ELR (cell line): ENCODE data around the gene ACMSD.
A peak's percentile ranks its signal among the peaks of the same experiment; 100 is the strongest.
"Not testable (repeated sequence)": the region's sequence is repeated elsewhere in the genome, so short reads cannot be mapped to it uniquely, and the experiment has no call there.

ENCODE experiments used
- DNase-seq: peaks from one replicate; pipeline ENCODE4 v3.0.0-alpha.2; 2015; ENCODE audit warnings: low read depth

ACMSD gene

DNA sequence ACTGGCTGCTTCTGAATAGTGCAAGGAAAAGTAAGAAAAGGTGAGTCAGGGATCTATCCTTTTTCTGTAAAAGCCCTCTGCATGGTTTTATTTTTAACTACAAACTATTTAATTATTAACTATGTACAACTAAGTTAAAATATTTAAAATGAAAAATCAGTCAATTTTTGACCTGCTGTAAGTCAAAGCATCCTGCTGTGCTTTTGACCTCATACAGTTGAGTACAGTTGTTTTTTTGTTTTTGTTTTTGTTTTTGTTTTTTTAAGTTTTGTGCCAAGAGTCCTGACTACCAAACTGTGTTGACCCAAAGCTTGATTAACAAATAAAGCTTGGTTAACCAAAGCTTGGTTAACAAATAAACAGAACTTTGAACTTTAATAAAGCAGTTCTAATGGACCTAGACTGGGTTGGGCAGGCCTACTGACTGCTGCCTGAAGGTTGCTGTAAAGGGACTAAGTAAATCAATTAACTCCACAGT, at the start of gene ACMSD:
ACMSD (plus strand) TSS at position 474 of the 478 bp plus-strand sequence. CDS start 67 bp downstream, outside the sequence.
- DNase-seq, result no peak

DNA sequence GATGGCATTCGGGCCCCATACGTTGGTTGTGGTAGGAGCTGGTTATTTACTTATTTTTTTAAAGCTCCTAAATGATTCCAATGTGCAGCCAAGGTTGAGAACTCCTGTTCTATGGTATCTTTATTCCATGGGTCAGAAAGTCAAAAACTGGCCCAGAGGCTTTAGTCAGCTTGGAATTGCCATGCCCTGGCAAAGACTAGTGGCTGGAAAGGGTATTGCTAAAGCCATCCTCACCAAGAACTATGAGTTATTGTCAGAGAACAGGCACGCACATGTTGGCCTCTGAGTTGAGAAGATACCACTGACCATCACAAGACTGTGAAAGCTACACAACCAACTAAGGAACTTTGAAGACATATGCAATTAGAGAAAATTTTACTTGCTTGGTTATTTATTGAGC, 47.9 kb upstream of the ACMSD start:
- peak; percentile 15 for DNase-seq

DNA sequence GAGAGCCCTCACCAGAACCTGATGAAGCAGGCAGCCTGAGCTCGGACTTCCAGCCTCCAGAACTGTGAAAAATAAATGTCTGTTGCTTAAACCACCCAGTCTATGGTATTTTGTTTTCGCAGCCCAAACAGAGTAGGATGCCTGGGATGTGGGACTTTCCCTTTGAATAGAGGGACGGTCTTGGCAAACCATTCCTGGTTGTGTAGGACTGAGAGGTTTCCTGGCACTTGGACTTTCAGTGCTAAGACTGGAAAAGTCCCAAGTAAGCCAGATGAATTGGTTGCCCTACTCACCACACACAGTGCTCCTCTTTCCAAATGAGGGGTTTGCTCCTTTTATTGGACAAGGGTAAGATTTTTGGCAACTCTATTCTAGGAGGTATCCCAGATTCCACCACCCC, 46.8 kb upstream of the ACMSD start:
- no peak for DNase-seq

DNA sequence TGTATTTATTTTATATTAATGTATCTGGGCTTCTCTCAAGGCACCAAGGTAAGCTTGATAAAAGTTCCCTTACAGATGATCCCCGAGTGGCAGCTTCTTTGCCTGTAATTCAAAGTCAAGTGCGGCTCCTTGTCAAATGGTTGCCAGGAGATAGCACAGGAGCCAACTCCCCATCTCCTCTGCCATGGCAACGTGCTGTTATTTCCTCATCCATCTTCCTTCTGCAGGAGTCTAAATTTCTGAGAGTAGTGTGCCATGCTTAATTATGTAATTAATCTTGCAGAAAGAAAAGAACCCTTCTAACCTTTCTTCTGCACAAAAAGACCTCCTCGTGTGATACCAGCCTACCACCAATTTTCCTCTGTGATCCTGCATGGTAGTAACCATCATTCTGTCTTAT, 46.2 kb upstream of the ACMSD start:
- no peak for DNase-seq

DNA sequence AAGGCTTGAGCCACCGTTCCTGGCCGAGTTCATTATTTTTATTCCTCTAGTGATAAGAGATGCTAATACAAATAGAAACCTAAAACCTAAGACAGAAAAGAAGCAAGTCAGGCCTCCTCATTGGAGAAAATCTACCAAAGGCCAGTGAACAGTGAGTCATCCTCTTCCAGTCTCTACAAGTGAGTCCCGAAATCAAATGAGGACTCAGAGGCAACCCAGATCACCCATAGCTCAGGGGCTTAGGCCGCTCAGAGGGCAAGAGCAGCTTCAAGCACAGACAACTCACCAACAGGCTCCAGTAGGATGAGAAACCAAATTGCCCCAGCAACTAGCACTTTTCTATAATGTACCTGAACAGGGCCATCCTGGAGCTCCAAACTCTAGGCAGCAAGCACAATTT, 42.7 kb upstream of the ACMSD start:
- DNase-seq, result no peak

DNA sequence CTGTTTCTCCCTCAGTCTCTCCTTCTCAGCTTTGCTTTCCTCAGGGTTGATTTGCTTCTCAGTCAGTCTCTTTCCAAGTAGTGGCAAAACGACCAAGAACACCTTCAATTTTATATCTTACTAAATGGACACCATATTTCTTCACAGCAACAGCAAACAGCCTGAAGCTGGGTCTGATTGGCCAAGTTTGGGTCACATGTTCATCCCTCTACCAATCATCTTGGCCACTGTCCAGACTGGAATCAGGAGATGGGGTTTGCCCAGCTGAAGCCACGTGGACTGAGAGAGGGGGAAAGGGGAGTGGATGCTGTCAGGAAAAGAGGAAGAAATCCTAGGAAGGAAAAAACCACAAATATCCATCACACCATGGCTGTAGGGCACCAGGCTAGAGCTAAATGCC, 42.0 kb upstream of the ACMSD start:
- no peak for DNase-seq

DNA sequence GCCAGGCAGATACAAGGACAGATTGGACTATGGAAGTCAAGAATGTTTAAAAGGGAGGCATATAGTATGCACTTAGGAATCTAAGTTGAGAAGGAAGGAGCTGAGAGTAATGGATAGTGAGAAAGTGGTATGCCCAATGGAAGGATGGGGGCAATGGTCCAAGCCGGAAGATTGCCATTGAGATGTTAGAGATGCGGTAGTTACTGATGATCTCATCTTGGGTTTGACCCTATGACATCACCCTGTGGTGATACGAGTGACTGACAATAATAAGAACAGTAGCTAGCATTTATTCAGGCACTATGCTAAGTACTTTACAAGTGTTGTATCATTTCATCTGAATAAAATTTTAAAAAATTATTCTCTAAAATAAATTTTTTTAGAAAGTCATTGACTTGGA, 38.5 kb upstream of the ACMSD start:
- no peak for DNase-seq

DNA sequence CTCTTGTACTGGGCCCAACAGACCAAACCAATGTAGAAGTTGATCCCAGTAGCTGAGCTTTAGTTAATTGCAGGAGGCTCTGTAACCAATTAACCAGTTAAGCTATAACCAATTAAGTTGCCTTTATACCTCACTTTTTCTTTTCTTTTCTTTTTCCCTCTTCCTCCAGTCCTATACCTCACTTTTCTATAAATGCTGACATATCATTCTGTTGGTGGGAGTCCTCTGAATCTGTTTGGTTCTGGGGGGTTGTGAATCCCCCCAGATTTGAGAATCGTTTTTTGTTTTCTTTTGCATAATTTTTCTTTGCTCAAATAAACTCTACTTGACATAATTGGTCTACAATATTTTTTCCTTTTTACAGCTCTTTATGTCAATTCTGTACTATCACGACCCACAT, 38.1 kb upstream of the ACMSD start:
- no peak for DNase-seq

DNA sequence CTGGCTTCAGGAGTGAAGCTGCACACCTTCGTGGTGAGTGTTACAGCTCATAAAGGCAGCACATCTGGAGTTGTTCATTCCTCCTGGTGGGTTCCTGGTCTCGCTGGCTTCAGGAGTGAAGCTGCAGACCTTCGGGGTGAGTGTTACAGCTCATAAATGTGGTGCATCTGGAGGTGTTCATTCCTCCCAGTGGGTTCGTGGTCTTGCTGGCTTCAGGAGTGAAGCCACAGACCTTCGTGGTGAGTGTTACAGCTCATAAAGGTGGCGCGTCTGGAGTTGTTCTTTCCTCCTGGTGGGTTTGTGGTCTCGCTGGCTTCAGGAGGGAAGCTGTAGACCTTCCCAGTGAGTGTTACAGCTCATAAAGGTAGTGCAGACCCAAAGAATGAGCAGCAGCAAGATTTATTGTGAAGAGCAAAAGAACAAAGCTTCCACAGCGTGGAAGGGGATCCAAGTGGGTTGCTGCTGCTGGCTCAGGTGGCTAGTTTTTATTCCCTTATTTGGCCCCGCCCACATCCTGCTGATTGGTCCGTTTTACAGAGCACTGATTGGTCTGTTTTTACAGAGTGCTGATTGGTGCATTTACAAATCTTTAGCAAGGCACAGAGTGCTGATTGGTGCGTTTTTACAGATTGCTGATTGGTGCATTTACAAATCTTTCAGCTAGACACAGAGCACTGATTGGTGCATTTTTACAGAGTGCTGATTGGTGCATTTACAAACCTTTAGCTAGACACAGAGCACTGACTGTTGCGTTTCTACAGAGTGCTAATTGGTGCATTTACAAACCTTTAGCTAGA, 34.6 kb upstream of the ACMSD start:
- DNase-seq, result not testable (repeated sequence)

DNA sequence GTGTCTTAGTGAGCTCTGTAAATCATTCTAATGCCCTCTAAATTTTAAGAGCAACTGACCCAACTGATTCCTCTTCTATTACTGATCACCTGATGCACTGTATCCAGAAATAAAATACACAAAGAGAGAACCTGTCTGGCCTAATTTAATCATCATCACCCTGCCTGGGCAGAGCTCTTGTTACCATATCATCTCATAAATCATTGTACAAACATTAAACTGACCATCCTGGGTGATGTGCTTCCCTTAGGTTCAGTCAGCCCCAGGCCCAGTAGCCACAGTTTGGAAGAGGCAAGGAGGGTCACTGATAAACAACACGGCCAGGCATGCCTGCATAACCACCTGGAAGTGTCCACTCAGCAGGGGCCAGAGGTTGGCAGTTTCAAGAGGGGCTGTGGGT, 22.7 kb upstream of the ACMSD start:
- no peak for DNase-seq

DNA sequence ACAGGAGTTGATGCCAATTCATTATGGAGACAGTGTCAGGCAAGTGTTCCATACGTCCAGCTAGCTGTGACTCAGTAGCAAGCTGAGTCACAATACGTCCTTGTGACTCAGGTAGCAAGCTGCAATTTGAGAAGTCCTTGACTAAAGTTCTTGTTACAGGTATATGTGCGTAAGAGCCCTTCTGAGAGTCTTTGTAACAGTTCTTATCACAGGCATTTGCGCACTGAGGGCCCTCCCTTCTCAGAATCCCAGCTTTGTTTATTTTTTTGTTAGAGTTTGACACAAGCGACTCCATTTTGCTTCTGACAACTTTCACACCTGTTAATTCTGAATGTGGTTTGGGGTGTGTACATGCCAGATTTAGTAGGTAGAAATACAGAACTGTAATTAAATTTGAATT, 20.1 kb upstream of the ACMSD start:
- peak; percentile 80 for DNase-seq

DNA sequence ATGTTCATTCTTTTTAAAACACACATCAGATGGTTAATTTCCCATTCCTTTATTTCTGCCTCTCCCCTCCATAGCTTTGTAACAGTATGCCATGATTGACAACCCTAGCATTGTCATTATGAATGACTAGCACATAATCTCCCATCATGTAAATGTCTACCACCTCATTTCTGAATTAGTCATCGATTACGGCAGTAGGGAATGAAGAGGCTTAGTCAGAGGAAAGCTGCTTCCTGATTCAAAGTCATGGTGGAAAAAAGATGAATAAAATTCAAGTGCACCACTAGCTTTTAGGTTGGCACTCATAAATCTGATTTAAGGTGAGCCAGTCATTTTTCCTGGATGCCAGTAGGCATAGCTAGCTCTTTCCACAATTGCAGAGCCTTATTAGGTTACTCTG, 19.1 kb upstream of the ACMSD start:
- peak; percentile 91 for DNase-seq

DNA sequence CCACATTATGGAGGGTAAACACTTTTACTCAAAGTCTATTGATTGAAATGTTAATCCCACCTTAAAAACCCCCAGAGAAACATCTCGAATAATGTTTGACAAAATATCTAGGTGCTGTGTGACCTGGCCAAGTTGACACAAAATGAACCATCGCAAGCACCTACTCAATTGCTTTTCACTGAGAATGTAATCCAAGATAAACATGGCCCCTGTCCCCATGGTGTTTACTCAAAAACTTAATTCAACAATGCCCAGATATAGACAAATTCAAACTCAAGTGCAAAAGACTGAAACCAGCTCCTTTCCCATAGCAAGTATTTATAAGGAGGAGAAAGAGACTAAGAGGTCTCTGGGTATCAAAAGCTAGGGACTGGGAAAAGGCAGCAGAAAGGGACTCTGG, 15.0 kb upstream of the ACMSD start:
- DNase-seq, result no peak

DNA sequence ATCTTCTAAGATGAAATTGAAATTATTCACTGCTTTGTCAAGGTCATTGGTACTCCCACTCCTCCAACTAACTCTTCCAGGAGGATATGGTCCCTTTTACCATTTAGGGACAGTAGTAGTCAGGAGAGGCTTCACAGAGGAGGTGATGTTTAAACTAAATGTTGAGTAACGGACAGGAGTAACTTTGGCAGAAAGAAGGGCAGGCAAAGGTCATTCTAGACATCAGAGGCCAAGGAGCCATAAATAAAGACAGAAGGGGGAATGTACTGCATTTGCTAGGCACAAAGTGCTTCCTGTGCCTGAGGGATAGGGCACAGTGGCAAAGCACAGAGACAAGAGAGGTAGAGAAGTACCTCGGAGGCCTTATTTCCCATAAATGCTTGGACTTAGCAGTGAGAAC, 14.6 kb upstream of the ACMSD start:
- no peak for DNase-seq

DNA sequence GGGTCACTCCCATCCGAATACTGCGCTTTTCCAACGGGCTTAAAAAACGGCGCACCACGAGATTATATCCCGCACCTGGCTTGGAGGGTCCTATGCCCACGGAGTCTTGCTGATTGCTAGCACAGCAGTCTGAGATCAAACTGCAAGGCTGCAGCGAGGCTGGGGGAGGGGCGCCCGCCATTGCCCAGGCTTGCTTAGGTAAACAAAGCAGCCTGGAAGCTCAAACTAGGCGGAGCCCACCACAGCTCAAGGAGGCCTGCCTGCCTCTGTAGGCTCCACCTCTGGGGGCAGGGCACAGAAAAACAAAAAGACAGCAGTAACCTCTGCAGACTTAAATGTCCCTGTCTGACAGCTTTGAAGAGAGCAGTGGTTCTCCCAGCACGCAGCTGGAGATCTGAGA, 12.7 kb upstream of the ACMSD start:
- not testable (repeated sequence) for DNase-seq

DNA sequence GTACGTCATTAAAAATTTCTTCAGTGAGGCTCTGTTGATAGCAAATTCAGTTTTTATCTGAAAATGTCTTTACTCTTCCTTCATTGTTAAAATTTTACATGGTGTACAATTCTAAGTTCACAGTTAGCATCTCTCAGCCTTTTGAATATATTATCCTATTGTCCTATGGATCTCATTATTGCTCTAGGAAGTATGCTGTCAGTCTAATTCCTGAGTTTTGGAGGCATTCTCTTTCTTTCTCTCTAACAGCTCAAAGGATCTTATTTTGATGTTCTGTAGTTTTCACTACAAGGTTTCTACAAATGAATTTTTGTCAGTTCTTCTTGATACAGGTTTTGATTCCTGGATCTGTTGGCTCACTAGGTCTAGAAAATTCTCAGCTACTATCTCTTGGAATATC, 2.9 kb upstream of the ACMSD start:
- DNase-seq, result no peak

DNA sequence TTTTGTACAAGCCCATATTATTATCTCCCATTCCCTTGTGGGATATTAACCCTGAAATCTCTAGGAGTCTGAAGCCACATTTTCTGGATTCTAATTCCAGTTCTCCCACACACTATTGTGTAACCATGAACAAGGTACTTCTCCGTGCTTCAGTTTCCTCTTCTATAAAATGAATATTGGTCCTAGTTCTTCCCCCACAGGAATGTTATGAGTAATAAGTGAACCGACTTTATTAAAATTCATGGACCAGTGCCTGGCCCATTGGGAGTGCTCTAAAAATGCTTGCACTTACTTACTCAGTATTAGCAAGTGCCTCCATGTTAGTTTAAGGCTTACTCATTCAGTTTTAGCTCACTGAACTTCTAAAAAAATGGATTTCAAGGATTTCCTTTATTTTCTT, 1.4 kb upstream of the ACMSD start:
- peak; percentile 93 for DNase-seq

DNA sequence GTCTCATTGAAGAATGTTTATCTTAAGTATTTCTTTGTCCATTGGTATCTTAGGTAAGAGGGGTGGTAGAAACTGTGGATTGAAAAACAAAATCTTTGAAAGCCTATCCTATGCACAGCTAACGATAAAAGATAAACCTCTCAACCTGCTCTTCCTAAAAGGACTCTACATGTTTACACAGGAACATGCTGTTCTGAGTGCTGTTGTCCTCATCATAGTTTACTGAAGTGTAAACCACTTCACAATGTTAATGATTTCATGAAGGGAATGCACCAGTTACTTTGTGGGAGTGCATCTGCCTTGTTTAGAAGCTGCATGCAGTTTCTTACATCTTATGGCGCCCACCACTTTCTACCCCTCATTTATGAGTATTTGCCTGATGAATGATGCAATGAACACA, 1.2 kb downstream of the ACMSD start:
- DNase-seq, result no peak

DNA sequence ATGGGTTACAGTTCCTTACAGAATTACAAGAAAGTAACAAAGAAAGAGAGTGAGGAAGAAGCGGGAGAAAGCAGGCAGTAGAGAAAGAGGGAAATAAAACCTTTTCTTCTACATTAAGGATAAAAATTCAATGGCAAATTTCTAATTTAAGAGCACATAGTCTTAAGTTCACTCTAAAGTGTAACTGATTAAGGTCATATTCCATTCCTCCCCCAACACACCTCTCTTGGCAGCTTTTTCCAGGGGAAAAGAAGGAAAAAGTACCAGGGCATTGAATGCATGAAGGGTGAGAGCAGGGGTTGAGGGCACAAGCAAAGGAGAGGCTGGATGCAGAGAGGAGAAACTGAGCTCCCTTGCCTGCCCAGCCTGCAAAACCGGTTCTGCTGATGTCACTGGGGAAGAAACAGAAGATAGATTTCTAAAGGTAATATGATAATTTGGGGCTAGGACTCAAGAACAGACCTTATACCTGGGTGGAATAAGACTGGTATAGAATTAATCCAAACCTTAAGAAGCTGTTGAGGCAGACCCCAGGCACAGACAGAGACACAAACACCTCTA, 4.6 kb downstream of the ACMSD start:
- DNase-seq, result no peak

DNA sequence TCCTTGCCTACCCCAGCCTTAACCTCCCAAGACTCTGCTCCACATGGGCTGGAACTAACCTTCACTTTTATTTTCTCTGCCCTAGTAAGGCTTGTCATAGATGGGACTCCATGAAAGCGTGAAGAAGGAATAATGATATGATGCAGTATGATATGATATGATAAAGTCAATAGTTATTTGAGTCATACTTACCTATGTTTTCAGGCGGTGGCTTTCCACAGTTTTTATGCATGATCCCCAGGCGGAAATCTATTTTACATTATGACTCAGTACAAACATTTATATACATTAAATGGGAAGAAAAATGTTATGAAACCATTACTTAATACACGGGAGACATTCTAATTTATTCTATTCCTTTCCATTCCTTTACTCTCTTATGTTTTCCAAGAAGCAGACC, 5.6 kb downstream of the ACMSD start:
- no peak for DNase-seq

DNA sequence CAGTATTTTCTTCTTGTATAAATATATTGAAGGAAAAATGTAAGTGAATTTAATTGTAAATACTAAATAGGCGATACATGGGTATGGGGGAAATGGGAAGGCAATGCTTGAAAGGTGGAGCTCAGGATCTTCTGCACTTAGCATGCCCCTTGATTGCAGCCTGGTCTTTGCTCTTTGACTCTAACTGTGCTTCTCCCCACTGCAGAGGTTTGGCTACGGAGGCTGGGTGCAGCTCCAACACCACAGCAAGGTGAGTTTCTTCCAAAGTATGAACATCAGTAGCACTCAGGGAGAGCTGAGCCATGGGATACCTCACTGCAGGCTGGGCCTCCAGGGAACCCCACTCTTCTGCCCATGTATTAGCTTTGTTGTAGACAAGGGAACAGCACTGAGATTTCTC, 6.6 kb downstream of the ACMSD start:
- DNase-seq, result no peak

DNA sequence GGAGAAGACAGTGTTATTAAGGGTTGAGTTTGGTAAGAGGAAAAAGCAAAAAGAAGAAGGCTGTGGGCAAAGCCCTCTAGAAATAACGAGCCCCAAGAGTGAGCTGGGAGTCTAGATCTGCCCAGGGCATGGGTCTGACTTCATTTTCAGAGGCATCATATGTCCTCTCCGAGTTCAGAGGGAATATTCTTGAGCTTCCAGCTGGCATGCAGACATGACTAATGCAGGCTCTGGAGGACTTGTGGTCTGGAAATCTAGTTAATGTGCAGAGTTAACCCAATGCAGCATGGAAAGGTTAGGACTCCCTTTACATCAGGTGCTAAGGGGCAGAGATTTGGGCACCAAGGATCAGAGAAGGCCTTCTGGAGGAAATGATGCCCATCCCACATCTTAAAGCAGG, 7.3 kb downstream of the ACMSD start:
- peak; percentile 77 for DNase-seq

DNA sequence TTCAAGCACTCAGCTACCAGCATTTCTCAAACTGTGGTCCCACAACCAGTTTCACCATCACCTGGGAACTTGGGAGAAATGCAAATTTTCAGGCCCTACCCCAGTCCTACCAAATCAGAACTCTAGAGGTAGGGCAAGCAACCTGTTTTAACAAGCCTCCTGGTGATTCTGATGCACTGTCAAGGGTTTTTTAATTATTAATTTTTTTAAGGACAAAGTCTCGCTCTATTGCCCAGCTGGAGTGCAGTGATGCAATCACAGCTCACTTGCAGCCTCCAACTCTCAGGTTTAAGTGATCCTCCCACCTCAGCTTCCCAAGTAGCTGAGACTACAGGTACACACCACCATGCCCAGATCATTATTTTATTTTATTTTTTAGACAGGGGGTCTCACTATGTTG, 7.8 kb downstream of the ACMSD start:
- DNase-seq, result no peak

DNA sequence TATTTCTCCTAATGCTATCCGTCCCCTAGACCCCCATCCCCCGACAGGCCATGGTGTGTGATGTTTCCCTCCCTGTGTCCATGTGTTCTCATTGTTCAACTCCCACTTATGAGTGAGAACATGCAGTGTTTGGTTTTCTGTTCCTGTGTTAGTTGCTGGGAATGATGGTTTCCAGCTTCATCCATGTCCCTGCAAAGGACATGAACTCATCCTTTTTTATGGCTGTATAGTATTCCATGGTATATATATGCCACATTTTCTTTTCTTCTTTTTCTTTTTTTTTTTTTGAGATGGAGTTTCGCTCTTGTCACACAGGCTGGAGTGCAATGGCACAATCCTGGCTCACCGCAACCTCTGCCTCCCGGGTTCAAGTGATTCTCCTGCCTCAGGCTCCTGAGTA, 9.2 kb downstream of the ACMSD start:
- not testable (repeated sequence) for DNase-seq
